Measurements from ENCODE around the gene AP1M1. TPM values are rescaled to one million over a fixed set of nuclear protein-coding genes. Genes with fewer than 3 reads are reported as not detected.

Gene AP1M1
- total RNA-seq = 122 and 175 TPM in 2 replicates

GRCh38 chr19:16197622-16198369 lies at the start of gene AP1M1:
Gene AP1M1 (plus strand): TSS chr19:16197911. CDS start chr19:16198027, 116 bp downstream.

GRCh38 chr19:16185123-16185767 lies 12.5 kb upstream of the AP1M1 start, which contains the start of gene FAM32A:
Gene FAM32A (plus strand): TSS chr19:16185410. CDS start chr19:16185443, 33 bp downstream.

Other genes with a start within 250 kb of the AP1M1 start
- not detected in 2 replicates for gene OR10H4, start 248.9 kb upstream of the AP1M1 start, total RNA-seq
- gene TPM4, start 121.4 kb upstream of the AP1M1 start, total RNA-seq = 406 and 723 TPM in 2 replicates
- gene RAB8A, start 86.0 kb upstream of the AP1M1 start, total RNA-seq = 45.4 and 80.0 TPM in 2 replicates
- gene HSH2D, start 54.2 kb upstream of the AP1M1 start, total RNA-seq = not detected in 2 replicates
- gene CIB3, start 24.4 kb upstream of the AP1M1 start, total RNA-seq = not detected in 2 replicates
- gene FAM32A, start 12.5 kb upstream of the AP1M1 start, total RNA-seq = 75.9 and 83.8 TPM in 2 replicates
- gene KLF2, start 126.9 kb downstream of the AP1M1 start, total RNA-seq = 1.3 and 3.4 TPM in 2 replicates